HG03439 (cell line): ENCODE results near the gene EAF1.
A peak's percentile ranks its signal among the peaks of the same experiment; 100 is the strongest.
"Not testable (repeated sequence)": the region's sequence is repeated elsewhere in the genome, so short reads cannot be mapped to it uniquely, and the experiment has no call there.

Experiments
- ATAC-seq: cut with Tn5 transposase; IDR thresholded peaks from one replicate; pipeline ENCODE4 v1.9.1; 2021; ENCODE audit warnings: mild to moderate bottlenecking, moderate library complexity; ENCODE audit not compliant: unreplicated experiment

The EAF1 gene

DNA sequence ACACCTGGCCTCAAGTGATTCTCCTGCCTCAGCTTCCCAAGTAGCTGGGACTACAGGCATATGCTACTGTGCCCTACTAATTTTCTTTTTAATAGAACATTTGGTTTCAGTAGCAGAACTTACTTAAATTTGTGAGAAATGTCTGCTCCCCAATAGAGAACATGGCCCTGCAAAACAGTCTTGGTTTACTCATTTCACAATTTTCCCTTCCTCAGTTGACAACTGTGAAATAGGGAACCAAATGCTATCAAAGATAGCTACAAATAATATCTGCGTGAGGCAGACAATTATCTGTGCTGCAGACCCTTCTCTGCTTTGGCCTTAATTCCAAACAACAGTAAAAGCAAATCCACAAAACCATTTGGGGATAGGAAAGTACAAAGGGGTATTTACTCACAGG, 22.6 kb upstream of the EAF1 start:
- no peak for ATAC-seq

GRCh38 chr3:15405448-15406050, 21.8 kb upstream of the EAF1 start:
- peak; percentile 52 for ATAC-seq

DNA sequence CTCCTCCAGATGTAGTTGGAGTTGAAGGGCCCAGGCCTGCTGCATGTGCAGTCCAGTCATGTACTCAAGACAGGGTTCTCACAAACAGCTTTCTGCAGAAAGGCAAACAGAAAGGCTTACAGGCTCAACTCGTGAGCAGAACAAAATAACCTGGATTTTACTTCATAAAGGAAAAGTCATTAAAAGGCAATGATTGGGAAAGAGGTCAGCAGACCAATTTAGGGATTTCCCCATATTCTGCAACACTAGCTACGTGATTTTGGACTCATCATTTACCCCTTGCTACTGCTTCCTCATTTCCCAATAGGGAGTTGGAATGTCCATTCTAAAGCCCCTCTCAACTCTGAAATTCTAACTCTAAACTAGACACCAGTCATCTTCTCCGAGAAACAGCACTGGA, 18.2 kb upstream of the EAF1 start:
- ATAC-seq: no peak

DNA sequence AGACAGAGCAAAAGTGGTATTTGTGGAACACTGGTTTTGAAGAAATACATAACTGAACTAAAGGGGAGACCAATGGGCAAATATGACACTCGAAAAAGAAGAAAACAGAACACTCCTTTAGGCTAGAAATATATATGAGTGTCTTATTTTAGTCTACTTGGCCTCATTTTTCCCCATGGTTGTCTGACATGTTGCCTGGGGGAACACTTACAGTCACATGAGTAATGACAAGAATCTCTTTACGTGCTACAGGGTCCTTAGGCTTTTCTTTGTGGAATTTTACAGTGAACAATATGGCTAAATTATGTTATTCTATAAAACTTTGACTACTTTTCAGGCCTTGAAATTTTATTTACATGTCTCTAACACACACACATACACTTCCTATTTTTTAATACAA, 17.6 kb upstream of the EAF1 start:
- ATAC-seq: no peak

- not testable (repeated sequence) for ATAC-seq
Measured at GRCh38 chr3:15410966-15411365, 16.4 kb upstream of the EAF1 start.

GRCh38 chr3:15420871-15421270, 6.5 kb upstream of the EAF1 start:
- no peak for ATAC-seq

DNA sequence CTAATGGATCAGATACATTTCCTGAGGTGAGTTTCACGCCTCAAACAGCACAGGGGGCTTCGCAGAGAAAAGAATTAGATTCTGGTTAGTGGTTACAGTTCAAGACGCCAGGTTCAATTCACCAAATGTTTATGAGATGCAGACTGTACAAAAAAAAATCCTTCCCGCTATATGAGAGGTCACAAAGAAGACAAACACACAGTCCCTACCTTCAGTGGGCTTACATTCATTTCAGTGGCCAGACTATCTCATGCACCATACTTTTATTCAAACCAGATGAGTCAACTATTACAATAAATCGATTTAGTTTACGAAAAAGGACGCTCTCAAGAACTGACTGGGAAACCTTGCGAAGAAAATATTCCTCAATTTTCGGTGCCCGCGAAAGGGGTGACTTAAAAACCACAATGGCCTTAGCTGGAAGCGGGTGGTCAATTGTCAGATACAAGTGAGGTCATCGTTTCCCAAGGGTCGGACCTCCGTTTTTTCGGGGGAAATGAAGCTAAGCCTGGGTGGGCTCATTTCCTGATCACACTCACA, 749 bp upstream of the EAF1 start:
- no peak for ATAC-seq

DNA sequence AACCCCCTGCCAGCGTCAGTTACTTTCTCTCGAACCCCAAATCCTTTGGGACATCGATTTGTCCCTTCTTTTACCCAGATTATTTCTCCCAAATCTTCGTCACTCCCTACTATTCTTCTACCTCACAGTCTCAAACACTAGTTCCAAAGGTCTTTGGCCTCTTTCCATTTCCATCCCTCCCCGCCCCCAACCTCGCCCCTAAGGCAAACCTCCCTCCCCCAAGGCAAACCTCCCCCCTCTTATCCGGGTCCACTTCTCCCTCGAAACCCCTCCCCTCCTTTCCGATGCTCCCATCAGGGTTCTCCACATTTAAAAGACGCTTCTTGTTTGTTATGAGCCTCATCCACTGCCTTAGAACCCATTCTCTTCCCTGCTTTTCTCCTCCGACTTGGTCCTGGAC, 583 bp downstream of the EAF1 start:
- ATAC-seq: no peak

DNA sequence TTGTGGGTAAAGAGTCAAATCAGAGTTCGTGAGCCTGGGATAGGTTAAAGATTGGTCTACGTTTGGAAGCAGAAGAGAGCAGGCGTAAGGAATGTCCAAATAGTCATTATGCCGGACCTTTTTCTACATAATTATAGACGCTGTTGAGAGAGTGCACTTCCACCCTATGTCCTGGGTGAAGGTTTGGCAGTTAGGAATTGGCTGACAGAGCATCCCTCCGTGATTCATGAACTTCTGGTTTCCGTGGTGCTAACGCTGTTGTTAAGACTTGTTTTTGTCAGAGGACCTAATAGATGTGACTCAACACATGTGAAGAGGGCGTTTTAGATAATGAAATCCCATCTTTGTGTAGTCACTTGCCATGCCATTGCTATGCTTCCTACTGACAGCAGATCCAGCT, 1.1 kb downstream of the EAF1 start:
- no peak for ATAC-seq

- no peak for ATAC-seq
Measured at GRCh38 chr3:15429080-15429479, 1.7 kb downstream of the EAF1 start.

DNA sequence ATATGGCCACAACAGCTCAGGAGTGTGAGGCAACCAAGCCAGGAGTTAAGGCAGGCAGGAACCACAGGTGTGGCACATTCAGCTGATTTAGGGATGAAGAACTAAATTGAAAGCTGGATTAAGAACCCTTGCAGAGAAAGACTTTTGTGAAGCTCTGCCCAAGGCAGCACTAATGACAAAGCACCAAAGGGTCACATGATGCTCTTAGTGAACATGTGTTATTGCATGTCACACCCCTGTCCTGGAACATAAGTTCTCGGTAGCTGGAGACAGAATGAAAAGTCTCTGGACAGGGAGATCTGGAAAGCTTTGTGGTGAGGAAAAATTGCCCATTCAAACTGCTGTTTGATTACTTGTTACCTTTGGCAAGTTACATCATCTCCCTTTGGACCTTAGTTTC, 3.2 kb downstream of the EAF1 start:
- ATAC-seq: no peak

- ATAC-seq: no peak
Measured at GRCh38 chr3:15431256-15431837, 3.9 kb downstream of the EAF1 start.

- ATAC-seq: no peak
Measured at GRCh38 chr3:15433531-15433930, 6.1 kb downstream of the EAF1 start.

- no peak for ATAC-seq
Measured at GRCh38 chr3:15434756-15435155, 7.4 kb downstream of the EAF1 start.

DNA sequence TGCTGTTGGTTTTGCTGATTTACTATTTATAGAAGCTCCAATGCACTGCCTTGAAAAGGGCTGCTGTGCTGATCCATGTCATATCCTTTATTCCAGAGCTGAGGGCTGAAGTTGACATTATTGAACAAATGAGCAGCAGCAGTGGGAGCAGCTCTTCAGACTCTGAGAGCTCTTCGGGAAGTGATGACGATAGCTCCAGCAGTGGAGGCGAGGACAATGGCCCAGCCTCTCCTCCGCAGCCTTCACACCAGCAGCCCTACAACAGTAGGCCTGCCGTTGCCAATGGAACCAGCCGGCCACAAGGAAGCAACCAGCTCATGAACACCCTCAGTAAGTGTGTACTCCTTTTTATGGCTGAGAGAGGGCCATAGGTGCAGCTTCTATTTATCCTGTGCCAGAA, 8.8 kb downstream of the EAF1 start:
- ATAC-seq: no peak

- ATAC-seq: no peak
Measured at GRCh38 chr3:15438983-15439382, 11.6 kb downstream of the EAF1 start.

DNA sequence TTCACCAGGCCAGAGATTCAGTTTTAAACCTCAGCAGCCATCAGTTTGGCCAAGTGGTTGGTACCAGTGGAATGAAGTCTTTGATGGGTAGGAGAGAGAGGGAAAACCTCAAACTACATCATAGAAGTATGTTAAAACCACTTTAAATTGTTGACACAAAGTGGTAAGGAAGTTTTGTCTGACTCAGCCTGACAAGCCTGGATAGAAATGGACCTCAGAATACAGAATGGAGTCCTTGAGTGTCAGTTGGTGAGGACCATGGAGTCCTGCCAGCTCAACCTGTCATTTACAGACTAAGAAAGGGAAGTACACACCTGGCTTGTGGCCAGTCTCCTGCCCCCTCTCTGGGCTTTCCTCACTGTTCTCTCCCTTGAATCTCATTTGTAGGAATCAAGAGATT, 12.1 kb downstream of the EAF1 start:
- no peak for ATAC-seq

DNA sequence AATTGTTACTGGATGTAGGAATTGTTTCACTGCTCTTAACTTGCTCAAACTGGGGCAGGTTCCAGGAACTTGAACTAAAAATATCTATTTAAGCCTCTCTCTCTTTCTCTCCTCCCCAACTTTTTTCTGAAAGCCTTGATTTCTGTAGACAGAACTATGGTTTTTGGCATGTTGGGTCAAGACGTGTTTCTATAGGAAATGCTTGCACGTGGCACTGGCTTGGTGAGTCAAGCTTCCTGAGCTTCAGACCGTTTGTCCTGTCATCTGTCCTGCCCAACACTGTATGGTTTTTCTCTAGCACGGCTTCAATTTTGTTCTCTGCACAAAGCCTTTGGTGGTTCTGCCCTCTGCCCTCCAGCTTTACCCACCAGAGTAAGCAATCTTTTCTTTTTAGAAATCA, 13.5 kb downstream of the EAF1 start:
- ATAC-seq: no peak

GRCh38 chr3:15443826-15444524, 16.6 kb downstream of the EAF1 start:
- ATAC-seq: no peak

DNA sequence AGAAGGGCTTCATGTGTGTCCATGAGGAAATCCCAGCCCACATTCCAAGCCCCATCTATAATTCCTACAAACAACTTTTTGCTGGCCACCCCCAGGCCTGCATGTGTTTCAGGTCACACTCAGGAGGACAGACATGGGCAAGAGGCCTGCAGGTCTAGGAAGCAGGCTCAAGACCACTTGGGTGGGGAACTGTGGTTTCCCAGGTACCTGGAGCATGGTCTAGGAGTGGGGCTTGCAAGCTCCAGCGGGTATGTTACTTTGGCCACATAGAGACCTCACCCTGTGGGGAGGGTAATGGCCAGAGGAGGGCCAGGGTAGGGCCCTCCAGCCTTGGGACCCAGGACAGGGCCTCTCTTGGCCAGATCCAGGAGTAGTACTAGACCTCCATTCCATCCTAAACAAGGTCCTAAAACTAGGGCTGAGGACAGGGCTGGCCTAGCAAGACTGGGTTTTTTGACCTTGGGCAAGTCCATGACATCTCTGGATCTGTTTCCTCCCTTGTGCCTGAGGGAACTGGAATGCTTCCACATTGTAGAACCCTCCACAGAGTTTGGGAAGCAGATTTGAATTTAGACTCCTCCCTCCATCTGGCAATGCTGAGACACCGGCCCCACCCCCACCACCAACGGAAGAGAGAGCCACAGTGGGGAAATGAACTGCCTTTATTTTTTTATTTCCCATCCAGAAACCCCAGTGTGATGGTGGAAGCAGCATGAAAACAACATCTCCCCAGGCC, 22.3 kb downstream of the EAF1 start:
- no peak for ATAC-seq

DNA sequence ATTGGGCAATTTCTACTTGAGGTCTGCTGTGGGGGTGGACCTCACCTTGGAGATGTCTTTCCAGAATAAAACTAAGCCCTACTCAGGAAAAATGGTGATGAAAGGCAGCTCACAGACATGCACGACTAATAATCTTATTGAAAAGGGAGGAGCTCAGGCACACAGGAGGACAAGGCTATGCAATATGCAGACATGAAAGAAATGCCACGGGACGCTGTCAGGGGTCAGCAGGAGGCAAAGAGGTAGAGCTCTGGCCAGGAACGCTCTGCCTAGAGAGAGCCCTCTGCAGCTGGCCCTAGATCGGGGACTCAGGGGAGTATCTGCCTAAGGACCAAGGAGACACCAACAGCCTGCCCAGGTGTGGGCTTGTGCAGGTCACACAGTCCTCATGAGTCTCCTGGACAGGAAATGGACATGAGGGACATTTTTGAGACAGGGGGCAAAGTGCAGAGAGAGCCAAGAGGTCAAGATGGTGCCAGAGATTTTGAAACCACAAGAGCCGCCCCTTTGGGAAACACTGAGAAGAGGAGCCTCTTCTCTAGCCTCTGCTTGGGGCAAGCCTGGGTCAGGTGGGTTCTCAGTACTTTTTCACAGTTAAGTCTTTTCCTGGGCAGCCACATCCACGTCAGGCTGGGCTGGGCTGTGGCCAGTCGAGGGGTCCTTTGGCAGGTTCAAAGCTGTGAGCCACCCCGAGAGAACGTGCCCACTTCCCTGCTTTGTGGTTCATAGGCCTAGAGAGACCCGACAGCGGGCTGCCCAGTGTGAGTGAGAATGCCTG, 23.2 kb downstream of the EAF1 start:
- ATAC-seq: no peak
